ENCODE data around the gene NAP1L4.

NAP1L4 gene

GRCh38 chr11:3000032-3000961 lies 8.2 kb upstream of the NAP1L4 start:
- Histone ChIP-seq H3K27ac (peak overlapping the region; percentile 69 to 72), H3K4me3 (no peak overlapping the region), H3K4me1 (peaks cover 0 to 33% (median 22%) of the 10 kb centered on the region in 4 donors), H3K27me3 (no peaks in the 10 kb centered on the region), H3K9me3 (no peaks in the 10 kb centered on the region), H3K36me3 (peaks cover 23 to 45% (median 40%) of the 10 kb centered on the region in 3 donors)
- intact Hi-C loops (cut with DNase I; ENCODE audit: low total_unique reads): no loop called here
- DNase-seq: peak in 1 of 2 donors; percentile 88
- no peak for TF ChIP-seq CTCF (IDR thresholded peaks at IDR 0.05)

GRCh38 chr11:2999464-2999998 lies 7.4 kb upstream of the NAP1L4 start:
- intact Hi-C loops (cut with DNase I; ENCODE audit: low total_unique reads): no loop called here

GRCh38 chr11:2998073-2998850 lies 6.1 kb upstream of the NAP1L4 start:
- H3K36me3 ChIP-seq: peaks cover 6 to 28% (median 21%) of the 10 kb centered on the region in 3 donors
- intact Hi-C loops (cut with DNase I; ENCODE audit: low total_unique reads): no loop called here
- H3K4me3 ChIP-seq: no peak overlapping the region
- TF ChIP-seq CTCF (IDR thresholded peaks at IDR 0.05): no peak
- DNase-seq: no peak
- peaks cover 0 to 33% (median 22%) of the 10 kb centered on the region in 4 donors for H3K4me1 ChIP-seq
- no peaks in the 10 kb centered on the region for H3K9me3 ChIP-seq
- H3K27ac ChIP-seq: no peak overlapping the region
- no peaks in the 10 kb centered on the region for H3K27me3 ChIP-seq

More at GRCh38 chr11:2999464-2999998, 7.4 kb upstream of the NAP1L4 start:
- DNase-seq: no peak
- Histone ChIP-seq H3K27me3 (no peaks in the 10 kb centered on the region), H3K27ac (no peak overlapping the region), H3K4me1 (peaks cover 0 to 33% (median 22%) of the 10 kb centered on the region in 4 donors), H3K36me3 (peaks cover 15 to 40% (median 34%) of the 10 kb centered on the region in 3 donors), H3K9me3 (no peaks in the 10 kb centered on the region), H3K4me3 (no peak overlapping the region)
- no peak for TF ChIP-seq CTCF (IDR thresholded peaks at IDR 0.05)

GRCh38 chr11:2997406-2997805 lies 5.3 kb upstream of the NAP1L4 start:
- no peak for TF ChIP-seq CTCF (IDR thresholded peaks at IDR 0.05)
- H3K9me3 ChIP-seq: no peaks in the 10 kb centered on the region
- H3K27ac ChIP-seq: no peak overlapping the region
- intact Hi-C loops (cut with DNase I; ENCODE audit: low total_unique reads): no loop called here
- H3K4me3 ChIP-seq: no peak overlapping the region
- DNase-seq: no peak
- no peaks in the 10 kb centered on the region for H3K27me3 ChIP-seq
- H3K4me1 ChIP-seq: peaks cover 0 to 35% (median 26%) of the 10 kb centered on the region in 4 donors
- peaks cover 6 to 19% (median 13%) of the 10 kb centered on the region in 3 donors for H3K36me3 ChIP-seq

GRCh38 chr11:2996976-2997375 lies 4.8 kb upstream of the NAP1L4 start:
- Histone ChIP-seq H3K4me1 (peaks cover 0 to 32% (median 24%) of the 10 kb centered on the region in 4 donors), H3K36me3 (peaks cover 2 to 15% (median 9%) of the 10 kb centered on the region in 3 donors), H3K27ac (no peak overlapping the region), H3K27me3 (no peaks in the 10 kb centered on the region), H3K4me3 (no peak overlapping the region), H3K9me3 (no peaks in the 10 kb centered on the region)
- no peak for DNase-seq
- intact Hi-C loops (cut with DNase I; ENCODE audit: low total_unique reads): no loop called here
- TF ChIP-seq CTCF (IDR thresholded peaks at IDR 0.05): no peak

Data from tibial artery (tissue), 4 donors.